NCI-H446 (cell line): ENCODE measurements around the gene FAM3D.

Source experiments
- DNase-seq, 2 experiments: peaks; one replicate each; lab custom pipeline; 2025; lab: John Stamatoyannopoulos, UW

The FAM3D gene

GRCh38 chr3:58627570-58627885 lies 39.0 kb downstream of the FAM3D start:
- peak in 1 of 2 experiments; percentile 45 for DNase-seq

- DNase-seq: no peak
Observed at GRCh38 chr3:58626841-58627569, 39.6 kb downstream of the FAM3D start.

GRCh38 chr3:58625196-58625824 lies 41.3 kb downstream of the FAM3D start:
- DNase-seq: no peak

GRCh38 chr3:58624550-58624949 lies 42.0 kb downstream of the FAM3D start:
- DNase-seq: no peak

- no peak for DNase-seq
Observed at GRCh38 chr3:58623961-58624360, 42.6 kb downstream of the FAM3D start.

- DNase-seq: no peak
Observed at GRCh38 chr3:58623478-58623877, 43.1 kb downstream of the FAM3D start.

- DNase-seq: no peak
Observed at GRCh38 chr3:58622892-58623291, 43.7 kb downstream of the FAM3D start.

GRCh38 chr3:58622436-58622835 lies 44.1 kb downstream of the FAM3D start:
- no peak for DNase-seq

- DNase-seq: no peak
Observed at GRCh38 chr3:58621086-58621830, 45.3 kb downstream of the FAM3D start.

- DNase-seq: no peak
Observed at GRCh38 chr3:58620421-58620820, 46.2 kb downstream of the FAM3D start.

GRCh38 chr3:58617338-58617761 lies 49.2 kb downstream of the FAM3D start:
- DNase-seq: no peak

- no peak for DNase-seq
Observed at GRCh38 chr3:58613236-58614132, 53.1 kb downstream of the FAM3D start.

- DNase-seq: no peak
Observed at GRCh38 chr3:58612830-58613229, 53.7 kb downstream of the FAM3D start.

- DNase-seq: no peak
Observed at GRCh38 chr3:58609990-58610389, 56.6 kb downstream of the FAM3D start.

- DNase-seq: peak; percentile 5 to 38
Observed at GRCh38 chr3:58608648-58609047, 57.9 kb downstream of the FAM3D start.

GRCh38 chr3:58607816-58608215 lies 58.8 kb downstream of the FAM3D start:
- no peak for DNase-seq

- DNase-seq: no peak
Observed at GRCh38 chr3:58606693-58607092, 59.9 kb downstream of the FAM3D start.

GRCh38 chr3:58604031-58604430 lies 62.5 kb downstream of the FAM3D start:
- DNase-seq: no peak

GRCh38 chr3:58603606-58604005 lies 63.0 kb downstream of the FAM3D start:
- no peak for DNase-seq

GRCh38 chr3:58597770-58598310 lies 68.7 kb downstream of the FAM3D start:
- no peak for DNase-seq

- no peak for DNase-seq
Observed at GRCh38 chr3:58596834-58597518, 69.6 kb downstream of the FAM3D start.
